ENCODE data around the gene PACRGL. TPM values are rescaled to one million over a fixed set of nuclear protein-coding genes. Genes with fewer than 3 reads are reported as not detected.

The PACRGL gene
- total and polyA plus RNA-seq, 2 donors (not counting 1 experiment from before 2014, with no cell fraction given): 22.1 to 23.3 TPM

DNA sequence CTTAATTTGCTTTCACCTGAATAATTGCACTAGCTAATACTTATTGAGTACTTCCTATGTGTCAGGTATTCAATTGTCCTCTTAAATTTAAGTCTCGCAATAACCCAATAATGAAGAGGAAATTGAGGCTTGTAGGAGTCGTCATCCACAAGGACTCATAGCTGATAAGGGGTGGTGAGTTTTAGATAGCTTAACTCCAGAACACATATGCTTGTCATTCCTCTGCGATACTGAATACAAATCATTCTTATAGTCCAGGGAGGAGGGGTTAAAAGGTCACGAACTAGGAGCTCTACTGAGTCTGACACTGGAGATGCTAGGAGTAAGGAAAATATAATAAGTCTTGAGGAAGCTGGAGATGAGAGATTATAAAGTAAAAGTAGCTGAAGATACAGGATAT, 1.4 kb upstream of the PACRGL start:
- Histone ChIP-seq H3K27ac (ENCODE audit: insufficient read depth, low read length) (no peak overlapping the region), H2AFZ (ENCODE audit: low read length) (no peak overlapping the region), H3K4me2 (ENCODE audit: extremely low read depth, insufficient read depth, low read length) (no peak overlapping the region), H3K9ac (ENCODE audit: insufficient read depth, low read length) (no peak overlapping the region), H3K9me3 (ENCODE audit: control insufficient read depth, insufficient read depth, low read depth, low read length) (no peaks in the 10 kb centered on the region), H3K4me3 (replicated peaks in 1 of 4; ENCODE audit: control extremely low read depth in 1 of 4, insufficient read depth in 1 of 4, low read depth in 3 of 4, low read length in 4 of 4) (no peak overlapping the region), H3K4me1 (ENCODE audit: control insufficient read depth, extremely low read depth, insufficient read depth, low read length) (peaks cover 3% of the 10 kb centered on the region), H3K36me3 (ENCODE audit: control insufficient read depth, insufficient read depth, low read length) (no peaks in the 10 kb centered on the region), H4K20me1 (ENCODE audit: control insufficient read depth, extremely low read depth, insufficient read depth, low read length) (no peaks in the 10 kb centered on the region), H3K79me2 (ENCODE audit: control insufficient read depth, insufficient read depth, low read length) (peaks cover 11% of the 10 kb centered on the region), H3K27me3 (ENCODE audit: control insufficient read depth, insufficient read depth, low read length) (no peaks in the 10 kb centered on the region)
- no peak for DNase-seq (ENCODE audit: low read depth in 2 of 2)
- TF ChIP-seq EZH2 (IDR thresholded peaks at IDR 0.05; ENCODE audit: low read length, missing control alignments): no peak
- TF ChIP-seq CTCF (conservative IDR thresholded peaks at IDR 0.05 in 1 of 2, IDR thresholded peaks at IDR 0.05 in 1 of 2; ENCODE audit: low read depth in 1 of 2, low read length in 2 of 2): no peak

- H3K79me2 ChIP-seq (ENCODE audit: control insufficient read depth, insufficient read depth, low read length): no peaks in the 10 kb centered on the region
- no peaks in the 10 kb centered on the region for H3K9me3 ChIP-seq (ENCODE audit: control insufficient read depth, insufficient read depth, low read depth, low read length)
- H2AFZ ChIP-seq (ENCODE audit: low read length): no peak overlapping the region
- H3K4me3 ChIP-seq (replicated peaks in 1 of 4; ENCODE audit: control extremely low read depth in 1 of 4, insufficient read depth in 1 of 4, low read depth in 3 of 4, low read length in 4 of 4): no peak overlapping the region
- H3K4me2 ChIP-seq (ENCODE audit: extremely low read depth, insufficient read depth, low read length): no peak overlapping the region
- H3K9ac ChIP-seq (ENCODE audit: insufficient read depth, low read length): no peak overlapping the region
- no peaks in the 10 kb centered on the region for H3K4me1 ChIP-seq (ENCODE audit: control insufficient read depth, extremely low read depth, insufficient read depth, low read length)
- DNase-seq (ENCODE audit: low read depth in 2 of 2): no peak
- H3K36me3 ChIP-seq (ENCODE audit: control insufficient read depth, insufficient read depth, low read length): no peaks in the 10 kb centered on the region
- TF ChIP-seq EZH2 (IDR thresholded peaks at IDR 0.05; ENCODE audit: low read length, missing control alignments) (no peak), CTCF (conservative IDR thresholded peaks at IDR 0.05 in 1 of 2, IDR thresholded peaks at IDR 0.05 in 1 of 2; ENCODE audit: low read depth in 1 of 2, low read length in 2 of 2) (no peak)
- H3K27ac ChIP-seq (ENCODE audit: insufficient read depth, low read length): no peak overlapping the region
- no peaks in the 10 kb centered on the region for H3K27me3 ChIP-seq (ENCODE audit: control insufficient read depth, insufficient read depth, low read length)
- H4K20me1 ChIP-seq (ENCODE audit: control insufficient read depth, extremely low read depth, insufficient read depth, low read length): no peaks in the 10 kb centered on the region
Measured at GRCh38 chr4:20711335-20711734, 11.1 kb downstream of the PACRGL start.

- no peak overlapping the region for H3K4me2 ChIP-seq (ENCODE audit: extremely low read depth, insufficient read depth, low read length)
- H4K20me1 ChIP-seq (ENCODE audit: control insufficient read depth, extremely low read depth, insufficient read depth, low read length): no peaks in the 10 kb centered on the region
- no peaks in the 10 kb centered on the region for H3K4me1 ChIP-seq (ENCODE audit: control insufficient read depth, extremely low read depth, insufficient read depth, low read length)
- no peak overlapping the region for H3K4me3 ChIP-seq (replicated peaks in 1 of 4; ENCODE audit: control extremely low read depth in 1 of 4, insufficient read depth in 1 of 4, low read depth in 3 of 4, low read length in 4 of 4)
- H3K27ac ChIP-seq (ENCODE audit: insufficient read depth, low read length): no peak overlapping the region
- H3K9me3 ChIP-seq (ENCODE audit: control insufficient read depth, insufficient read depth, low read depth, low read length): no peaks in the 10 kb centered on the region
- no peaks in the 10 kb centered on the region for H3K27me3 ChIP-seq (ENCODE audit: control insufficient read depth, insufficient read depth, low read length)
- TF ChIP-seq EZH2 (IDR thresholded peaks at IDR 0.05; ENCODE audit: low read length, missing control alignments) (no peak), CTCF (conservative IDR thresholded peaks at IDR 0.05 in 1 of 2, IDR thresholded peaks at IDR 0.05 in 1 of 2; ENCODE audit: low read depth in 1 of 2, low read length in 2 of 2) (no peak)
- H3K36me3 ChIP-seq (ENCODE audit: control insufficient read depth, insufficient read depth, low read length): peaks cover 2% of the 10 kb centered on the region
- no peak overlapping the region for H3K9ac ChIP-seq (ENCODE audit: insufficient read depth, low read length)
- H2AFZ ChIP-seq (ENCODE audit: low read length): no peak overlapping the region
- DNase-seq (ENCODE audit: low read depth in 2 of 2): peak in 1 of 2 donors; percentile 6
- no peaks in the 10 kb centered on the region for H3K79me2 ChIP-seq (ENCODE audit: control insufficient read depth, insufficient read depth, low read length)
Measured at GRCh38 chr4:20723019-20723418, 22.8 kb downstream of the PACRGL start.
